A549 treated with Hydrocortisone at 1 μM for 4 hours (cell line): Measurements from ENCODE around the gene NDUFAF7. TPM values are rescaled to one million over a fixed set of nuclear protein-coding genes. Genes with fewer than 3 reads are reported as not detected.

Experiments used
- total RNA-seq: library from RNA; stranded (reverse); fragments of 200-300 nt; extraction: Qiagen RNA extraction; gene quantifications from 5 replicates; pipeline ENCODE4 v1.2.3, GENCODE V29; 2022

Gene NDUFAF7
- total RNA-seq, result 18.3 to 20.2 TPM (median 20.0 TPM) in 5 replicates

DNA sequence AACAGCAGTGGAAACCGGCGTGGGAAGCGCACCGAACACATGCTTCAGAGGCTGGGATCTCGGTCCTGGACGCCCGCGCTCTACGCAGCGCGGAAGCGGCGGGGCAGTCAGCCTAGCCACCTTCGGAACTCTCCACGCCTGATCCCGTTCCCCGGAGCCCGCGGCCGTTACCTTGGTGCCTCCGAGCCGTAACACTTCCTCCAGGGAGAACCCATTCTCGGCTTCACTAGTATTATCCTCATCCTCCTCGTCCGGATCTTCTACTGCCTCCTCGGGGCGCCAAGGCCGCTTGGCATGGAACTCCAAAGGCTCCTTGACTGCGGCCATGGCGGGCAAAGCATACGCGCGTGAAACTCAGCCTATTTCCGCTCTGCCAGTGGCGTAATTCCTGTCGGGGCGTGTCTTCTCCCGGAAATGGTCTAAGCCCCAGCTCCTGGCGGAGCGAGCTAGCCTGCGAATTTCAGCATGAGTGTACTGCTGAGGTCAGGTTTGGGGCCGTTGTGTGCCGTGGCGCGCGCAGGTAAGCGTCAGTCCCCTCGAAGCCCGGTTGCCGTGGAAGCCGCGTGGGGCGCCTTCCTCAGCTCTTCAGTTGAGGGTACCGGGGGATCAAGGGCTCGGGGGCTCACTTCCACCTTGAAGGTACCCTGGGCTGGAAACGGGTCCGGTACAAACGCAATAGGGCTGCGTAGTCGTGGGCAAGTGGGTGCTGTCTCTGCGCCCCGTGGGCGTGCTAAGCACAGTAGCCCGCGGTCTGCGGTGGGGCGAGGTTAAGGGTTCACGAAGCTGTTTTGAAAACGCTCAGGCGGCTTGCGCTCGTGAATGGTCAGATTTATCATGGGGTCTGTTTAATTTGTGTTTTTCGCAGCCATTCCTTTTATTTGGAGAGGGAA, at the start of gene NDUFAF7, which contains the start of gene CEBPZ:
Gene NDUFAF7 (plus strand): TSS at position 418 of the 890 bp plus-strand sequence. CDS start 48 bp downstream, at position 466.
Gene CEBPZ (minus strand): TSS at position 356 of the 890 bp plus-strand sequence. CDS start 29 bp downstream, at position 327.

DNA sequence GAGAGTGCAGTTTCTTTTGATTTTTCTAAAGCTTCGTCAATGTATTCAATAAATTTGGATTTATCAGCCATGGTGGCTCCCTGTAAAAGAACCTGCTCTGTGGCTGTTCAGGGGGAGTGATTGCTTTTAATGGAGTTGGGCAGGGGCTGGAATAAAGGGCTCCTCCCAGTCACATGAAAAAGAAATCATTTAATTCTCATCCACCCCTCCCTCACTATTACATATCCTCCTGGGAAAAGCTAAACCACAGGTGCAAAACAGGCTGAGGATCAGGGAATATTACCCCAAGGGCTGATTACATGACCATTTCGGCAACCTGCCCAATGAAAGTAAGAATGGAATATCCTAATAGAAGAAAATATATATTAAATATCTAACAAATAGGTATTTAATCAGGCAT, 42.9 kb upstream of the NDUFAF7 start, which contains the start of gene SULT6B1:
Gene SULT6B1 (minus strand): TSS at position 101 of the 400 bp plus-strand sequence. CDS start 30 bp downstream, at position 71.

GRCh38 chr2:37196320-37197195, 34.9 kb upstream of the NDUFAF7 start, which contains the start of gene CEBPZOS:
CEBPZOS (plus strand) TSS chr2:37196496; CDS start chr2:37199705, 3,209 bp downstream.

Other genes starting within 250 kb of the NDUFAF7 start
- 5.6 to 9.0 TPM (median 7.2 TPM) in 5 replicates for gene HEATR5B, start 147.3 kb upstream of the NDUFAF7 start, total RNA-seq
- gene GPATCH11, start 147.1 kb upstream of the NDUFAF7 start, total RNA-seq, result 8.5 to 12.8 TPM (median 8.8 TPM) in 5 replicates
- 16.7 to 34.6 TPM (median 22.1 TPM) in 5 replicates for gene EIF2AK2, start 74.7 kb upstream of the NDUFAF7 start, total RNA-seq
- not detected in 5 replicates for gene SULT6B1, start 43.0 kb upstream of the NDUFAF7 start, total RNA-seq
- gene CEBPZOS, start 35.2 kb upstream of the NDUFAF7 start, total RNA-seq, result 39.8 to 42.6 TPM (median 41.6 TPM) in 5 replicates
- gene CEBPZ, start 62 bp upstream of the NDUFAF7 start, total RNA-seq, result 63.0 to 86.2 TPM (median 70.9 TPM) in 5 replicates
- 8.7 to 17.6 TPM (median 13.2 TPM) in 5 replicates for gene PRKD3, start 93.2 kb downstream of the NDUFAF7 start, total RNA-seq
- gene QPCT, start 113.0 kb downstream of the NDUFAF7 start, total RNA-seq, result 19.8 to 23.6 TPM (median 21.4 TPM) in 5 replicates